NK-92 treated with Interleukin-12 subunit alpha and Interleukin-12 subunit beta, amount 100 ng/mL, for 24 hours (cell line): Measurements from ENCODE around the gene GPANK1.

Experiments used
- DNase-seq: peaks from one replicate; lab custom pipeline; 2025; lab: John Stamatoyannopoulos, UW

GPANK1 gene

GRCh38 chr6:31662124-31662723, 2.6 kb downstream of the GPANK1 start:
- DNase-seq = no peak

- no peak for DNase-seq
Measured at GRCh38 chr6:31661262-31662123, 3.3 kb downstream of the GPANK1 start.

- DNase-seq = peak; percentile 77
Measured at GRCh38 chr6:31660381-31661261, 4.2 kb downstream of the GPANK1 start, which contains the start of gene C6orf47. C6orf47 (minus strand) TSS chr6:31660778; CDS start chr6:31659947, 831 bp downstream.

- DNase-seq = no peak
Measured at GRCh38 chr6:31659649-31660380, 5.0 kb downstream of the GPANK1 start.

- DNase-seq = no peak
Measured at GRCh38 chr6:31658983-31659648, 5.7 kb downstream of the GPANK1 start.

- no peak for DNase-seq
Measured at GRCh38 chr6:31658158-31658688, 6.6 kb downstream of the GPANK1 start.

GRCh38 chr6:31657406-31658157, 7.2 kb downstream of the GPANK1 start:
- peak; percentile 18 for DNase-seq

GRCh38 chr6:31655349-31656237, 9.2 kb downstream of the GPANK1 start, which contains the start of gene APOM:
APOM (plus strand) TSS chr6:31655894; CDS start chr6:31655967, 73 bp downstream.
- no peak for DNase-seq

GRCh38 chr6:31654574-31655348, 10.0 kb downstream of the GPANK1 start:
- no peak for DNase-seq

GRCh38 chr6:31652925-31653724, 11.7 kb downstream of the GPANK1 start:
- DNase-seq = peak; percentile 88

- no peak for DNase-seq
Measured at GRCh38 chr6:31651602-31652191, 13.1 kb downstream of the GPANK1 start.

- no peak for DNase-seq
Measured at GRCh38 chr6:31645325-31645724, 19.5 kb downstream of the GPANK1 start.

GRCh38 chr6:31643818-31644454, 20.9 kb downstream of the GPANK1 start:
- no peak for DNase-seq

GRCh38 chr6:31642798-31643570, 21.8 kb downstream of the GPANK1 start:
- DNase-seq = no peak

GRCh38 chr6:31641370-31641769, 23.4 kb downstream of the GPANK1 start:
- no peak for DNase-seq

- DNase-seq = no peak
Measured at GRCh38 chr6:31640612-31641011, 24.2 kb downstream of the GPANK1 start.
